AG09309 (cell line): ENCODE results near the gene CD163.
"Not testable (repeated sequence)": the region's sequence is repeated elsewhere in the genome, so short reads cannot be mapped to it uniquely, and the experiment has no call there.

Experiments used
- DNase-seq: peaks from one replicate; pipeline ENCODE4 v3.0.0-alpha.2; 2010; ENCODE audit warnings: low read depth
- H3K4me3 ChIP-seq: 2 replicates; pipeline ENCODE4 v1.5.1; 2011; ENCODE audit warnings: mild to moderate bottlenecking, low read depth, low read length, moderate library complexity; ENCODE audit not compliant: control insufficient read depth
- CTCF ChIP-seq: IDR thresholded peaks from 2 replicates; pipeline ENCODE4 v1.5.1; 2011; ENCODE audit warnings: mild to moderate bottlenecking, low read depth, low read length, inconsistent platforms; ENCODE audit not compliant: insufficient read depth, control insufficient read depth; ENCODE audit errors: missing control alignments

CD163 gene

GRCh38 chr12:7503686-7504415 is at the start of gene CD163:
CD163 (minus strand) TSS chr12:7503777; CDS start chr12:7503690, 87 bp downstream.
- no peak for DNase-seq
- TF ChIP-seq CTCF, result no peak
- H3K4me3 ChIP-seq, result no peak within 1 kb of the TSS

GRCh38 chr12:7542813-7543212 is 39.2 kb upstream of the CD163 start:
- DNase-seq, result peak; percentile 29
- no peak for TF ChIP-seq CTCF

GRCh38 chr12:7542046-7542445 is 38.5 kb upstream of the CD163 start:
- no peak for DNase-seq
- TF ChIP-seq CTCF, result no peak
- H3K4me3 ChIP-seq, result no peak overlapping the region

More at GRCh38 chr12:7542813-7543212, 39.2 kb upstream of the CD163 start:
- H3K4me3 ChIP-seq, result no peak overlapping the region

GRCh38 chr12:7514416-7514815 is 10.8 kb upstream of the CD163 start:
- H3K4me3 ChIP-seq, result no peak overlapping the region
- no peak for DNase-seq
- no peak for TF ChIP-seq CTCF

- no peak for TF ChIP-seq CTCF
- no peak overlapping the region for H3K4me3 ChIP-seq
- peak; percentile 92 for DNase-seq
Measured at GRCh38 chr12:7512553-7512952, 9.0 kb upstream of the CD163 start.

GRCh38 chr12:7509793-7510470 is 6.4 kb upstream of the CD163 start:
- not testable (repeated sequence) for H3K4me3 ChIP-seq, DNase-seq

GRCh38 chr12:7502612-7503011 is 965 bp downstream of the CD163 start:
- no peak for DNase-seq
- no peak overlapping the region for H3K4me3 ChIP-seq
- TF ChIP-seq CTCF, result no peak
